Neural progenitor cell (in vitro differentiated cells): Measurements from ENCODE around the gene CHST10.

Experiments used
- EZH2 ChIP-seq: fragments of 200-600 bp; sonication (generic); IDR thresholded peaks from 2 replicates; pipeline ENCODE4 v1.6.1; 2017; ENCODE audit warnings: antibody characterized with exemption, mild to moderate bottlenecking, moderate library complexity
- EZH2phosphoT487 ChIP-seq: fragments of 200-600 bp; sonication (generic); IDR thresholded peaks from 2 replicates; pipeline ENCODE4 v1.6.1; 2017; ENCODE audit warnings: antibody characterized with exemption
- TF ChIP-seq, protein P1 (sequence below): fragments of 200-600 bp; sonication (generic); IDR thresholded peaks from 2 replicates; pipeline ENCODE4 v1.5.1; 2017; ENCODE audit warnings: antibody characterized with exemption, mild to moderate bottlenecking

DNA sequence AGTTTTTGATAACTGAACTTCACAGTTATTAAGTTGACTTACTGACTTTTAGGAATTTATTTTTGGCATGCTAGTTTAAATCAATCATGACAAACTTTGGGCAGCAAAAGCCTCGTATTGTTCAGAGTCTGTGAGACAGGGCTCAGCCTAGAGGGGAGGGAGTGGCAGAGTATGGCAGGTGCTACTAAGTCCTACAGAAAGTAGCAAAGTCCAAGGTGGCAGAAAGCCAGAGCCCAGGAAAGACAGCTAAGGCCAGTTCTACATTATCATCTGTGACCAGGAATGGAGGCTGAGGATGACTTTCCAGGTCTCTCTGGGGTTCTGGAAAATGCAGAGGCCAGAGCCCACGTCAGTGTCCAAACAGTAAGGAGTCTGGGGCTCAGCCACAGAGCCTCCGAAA is 34.2 kb downstream of the CHST10 start:
- TF ChIP-seq, protein P1, sequence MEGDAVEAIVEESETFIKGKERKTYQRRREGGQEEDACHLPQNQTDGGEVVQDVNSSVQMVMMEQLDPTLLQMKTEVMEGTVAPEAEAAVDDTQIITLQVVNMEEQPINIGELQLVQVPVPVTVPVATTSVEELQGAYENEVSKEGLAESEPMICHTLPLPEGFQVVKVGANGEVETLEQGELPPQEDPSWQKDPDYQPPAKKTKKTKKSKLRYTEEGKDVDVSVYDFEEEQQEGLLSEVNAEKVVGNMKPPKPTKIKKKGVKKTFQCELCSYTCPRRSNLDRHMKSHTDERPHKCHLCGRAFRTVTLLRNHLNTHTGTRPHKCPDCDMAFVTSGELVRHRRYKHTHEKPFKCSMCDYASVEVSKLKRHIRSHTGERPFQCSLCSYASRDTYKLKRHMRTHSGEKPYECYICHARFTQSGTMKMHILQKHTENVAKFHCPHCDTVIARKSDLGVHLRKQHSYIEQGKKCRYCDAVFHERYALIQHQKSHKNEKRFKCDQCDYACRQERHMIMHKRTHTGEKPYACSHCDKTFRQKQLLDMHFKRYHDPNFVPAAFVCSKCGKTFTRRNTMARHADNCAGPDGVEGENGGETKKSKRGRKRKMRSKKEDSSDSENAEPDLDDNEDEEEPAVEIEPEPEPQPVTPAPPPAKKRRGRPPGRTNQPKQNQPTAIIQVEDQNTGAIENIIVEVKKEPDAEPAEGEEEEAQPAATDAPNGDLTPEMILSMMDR: no peak
- no peak for TF ChIP-seq EZH2
- no peak for TF ChIP-seq EZH2phosphoT487
